ENCODE results near the gene NCK1.

NCK1 gene

GRCh38 chr3:136995652-136996051, 133.6 kb downstream of the NCK1 start:
- no peak overlapping the region for H3K4me3 ChIP-seq (ENCODE audit: low read depth in 1 of 2, low read length in 1 of 2)
- H3K4me1 ChIP-seq (ENCODE audit: control insufficient read depth in 1 of 2, insufficient read depth in 1 of 2, low read depth in 1 of 2, low read length in 1 of 2) = no peaks in the 10 kb centered on the region
- no peaks in the 10 kb centered on the region for H3K27me3 ChIP-seq
- no peaks in the 10 kb centered on the region for H3K36me3 ChIP-seq
- no peak for TF ChIP-seq CTCF (IDR thresholded peaks at IDR 0.05)
- H3K27ac ChIP-seq = no peak overlapping the region
- H3K9me3 ChIP-seq = no peaks in the 10 kb centered on the region
